CD4-positive, alpha-beta T cell treated with Interleukin-17A for 1 hour (primary cell): ENCODE data around the gene XYLT1.

Experiments
- DNase-seq: peaks from one replicate; pipeline ENCODE4 v3.0.0-alpha.2; 2020

Gene XYLT1

GRCh38 chr16:17457997-17458396 lies 12.8 kb downstream of the XYLT1 start:
- no peak for DNase-seq

DNA sequence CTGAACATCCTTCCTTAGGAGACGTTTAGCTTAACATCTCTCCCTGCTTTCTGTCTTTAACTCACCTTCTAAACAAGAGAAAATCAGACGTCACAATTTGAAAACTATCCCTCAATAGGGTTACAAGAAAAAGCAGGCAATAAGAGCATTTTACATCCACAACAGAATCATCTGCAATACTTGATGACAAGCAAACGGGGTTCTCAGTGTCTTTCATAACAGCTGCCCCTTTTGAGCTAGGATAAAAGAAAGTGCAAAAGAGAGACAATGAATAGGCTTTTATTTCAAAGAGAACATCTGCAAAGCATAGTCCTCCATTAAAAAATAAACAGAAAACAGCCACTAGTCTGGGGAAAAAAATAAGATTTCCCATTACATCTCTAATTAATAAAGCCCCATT lies 13.2 kb downstream of the XYLT1 start:
- DNase-seq: no peak

DNA sequence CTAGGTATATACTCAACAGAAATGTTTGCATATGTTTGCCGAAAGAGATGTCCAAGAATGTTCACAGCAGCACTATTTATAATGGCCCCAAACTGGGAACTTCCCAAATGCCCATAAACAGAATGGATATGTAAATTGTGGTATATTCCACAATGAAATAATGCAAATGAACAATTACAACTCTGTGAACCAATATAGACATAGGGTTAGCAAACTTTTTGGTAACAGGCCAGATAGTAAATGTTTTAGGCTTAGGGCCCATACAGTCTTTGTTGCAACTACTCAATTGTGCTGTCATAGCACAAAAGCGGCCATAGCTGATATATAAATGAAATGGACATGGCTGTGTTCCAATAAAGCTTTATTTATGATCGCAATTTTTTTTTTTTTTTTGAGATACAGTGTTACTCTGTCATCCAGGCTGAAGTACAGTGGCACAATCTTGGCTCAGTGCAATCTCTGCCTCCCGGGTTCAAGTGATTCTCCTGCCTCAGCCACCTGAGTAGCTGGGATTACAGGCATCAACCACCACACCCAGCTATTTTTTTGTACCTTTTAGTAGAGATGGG lies 16.5 kb downstream of the XYLT1 start:
- no peak for DNase-seq

DNA sequence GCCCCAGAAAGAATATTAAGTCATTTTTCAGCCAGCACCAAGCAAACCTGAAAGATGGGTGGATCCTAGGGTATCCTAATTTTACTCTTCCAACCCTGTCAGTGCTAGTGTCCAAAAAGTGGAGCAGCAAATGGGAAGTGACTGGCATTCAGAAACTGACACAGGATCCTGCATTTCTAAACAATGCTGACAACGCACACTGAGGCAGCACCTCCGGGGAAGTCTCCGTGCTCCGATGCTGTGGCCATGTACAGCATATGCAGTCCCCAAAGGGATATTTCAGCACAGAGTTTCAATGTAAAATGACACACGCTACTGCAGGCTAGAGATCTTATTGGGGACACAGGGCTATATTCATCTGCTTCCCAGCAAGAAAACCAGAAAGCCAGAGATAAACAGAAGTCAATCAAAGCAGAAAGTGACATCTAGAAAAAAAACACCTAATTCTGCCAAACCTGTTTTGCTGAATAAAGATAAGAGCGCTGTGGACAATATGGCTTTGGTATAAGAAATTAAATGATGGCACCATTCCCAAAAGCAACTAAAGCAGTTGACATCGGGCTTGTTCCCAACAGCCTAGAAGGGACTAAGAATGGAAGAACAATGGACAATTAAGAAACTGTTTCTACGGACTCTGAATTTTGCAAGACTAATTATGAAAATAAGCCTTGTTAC lies 17.3 kb downstream of the XYLT1 start:
- DNase-seq: no peak

DNA sequence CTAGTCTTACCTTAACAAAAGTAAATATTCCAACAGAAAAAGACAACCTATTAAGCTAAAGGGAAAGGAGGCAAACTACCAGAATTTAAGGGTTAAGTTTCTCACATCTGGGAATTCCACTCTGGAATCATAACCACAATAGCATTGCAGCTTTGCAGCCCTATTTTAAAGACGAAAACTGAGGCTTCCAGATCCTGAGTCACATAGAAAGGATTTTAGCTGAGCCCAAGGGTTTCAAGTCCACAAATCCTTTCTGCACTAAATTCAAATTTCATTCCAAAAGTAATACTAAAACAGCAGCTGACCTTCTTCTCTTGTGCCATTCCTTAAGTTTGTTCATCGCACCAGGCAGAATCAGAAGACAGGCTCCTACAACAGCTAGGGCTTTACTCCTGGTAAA lies 17.8 kb downstream of the XYLT1 start:
- no peak for DNase-seq

GRCh38 chr16:17451843-17452242 lies 18.9 kb downstream of the XYLT1 start:
- DNase-seq: peak; percentile 55

DNA sequence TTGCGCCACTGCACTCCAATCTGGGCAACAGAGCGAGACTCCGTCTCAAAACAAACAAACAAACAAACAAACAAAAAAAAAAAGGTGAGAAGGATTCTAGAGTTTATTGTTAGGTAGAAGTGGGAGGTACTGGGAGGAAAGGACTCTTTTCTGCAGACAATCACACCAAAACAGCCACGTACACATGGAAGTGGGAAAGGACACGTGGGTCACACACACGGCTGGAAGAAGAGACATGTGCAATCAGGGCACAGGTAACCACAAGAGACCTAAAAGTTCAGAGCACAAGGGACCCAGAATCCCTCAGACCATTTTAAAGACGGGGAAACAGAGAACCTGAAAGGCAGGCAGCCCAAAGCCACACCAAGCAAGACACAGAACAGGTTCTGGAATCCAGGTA lies 20.5 kb downstream of the XYLT1 start:
- no peak for DNase-seq

GRCh38 chr16:17448640-17449638 lies 21.8 kb downstream of the XYLT1 start:
- DNase-seq: peak; percentile 71

- no peak for DNase-seq
These were observed 23.6 kb downstream of the XYLT1 start for GRCh38 chr16:17447101-17447569.

DNA sequence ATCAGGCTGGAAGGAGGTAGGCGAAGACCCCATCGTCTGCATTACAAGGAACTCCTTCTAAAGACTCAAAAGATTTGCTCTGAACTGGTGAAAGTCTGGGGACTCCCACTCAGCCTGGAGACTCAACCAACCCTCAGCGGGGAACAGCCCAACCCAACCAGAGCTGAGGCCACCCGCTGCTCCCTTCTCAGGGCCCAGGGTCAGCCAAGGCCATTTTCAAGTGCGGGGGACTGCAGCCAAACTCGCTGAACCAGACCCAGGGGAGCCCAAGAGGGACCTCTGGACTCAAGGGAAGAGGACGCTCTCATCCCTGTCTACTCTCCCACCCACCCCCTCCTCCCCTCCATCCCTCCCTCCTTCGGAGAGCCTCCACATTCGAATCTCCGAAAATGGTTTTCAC lies 24.1 kb downstream of the XYLT1 start:
- DNase-seq: no peak

DNA sequence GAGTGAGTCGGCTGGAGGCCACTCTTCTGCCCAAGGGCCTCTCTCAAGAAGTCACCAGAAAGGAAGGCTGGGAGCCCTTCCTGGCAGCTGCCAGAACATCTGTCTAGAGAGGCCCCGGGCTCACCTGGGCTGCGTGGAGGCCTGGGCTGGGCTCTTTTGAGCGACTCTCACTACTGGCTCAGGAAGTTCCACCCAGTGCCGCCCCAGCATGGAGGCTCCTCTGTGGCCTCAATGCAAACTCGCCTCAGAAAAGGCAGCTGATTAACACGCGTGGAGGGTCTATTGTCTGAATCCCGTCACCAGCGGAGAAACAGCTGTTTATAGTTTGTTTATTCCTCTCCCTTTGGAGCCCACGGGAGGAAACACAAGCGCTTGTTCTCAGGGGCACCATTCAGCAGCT lies 25.3 kb downstream of the XYLT1 start:
- DNase-seq: no peak

GRCh38 chr16:17444658-17445057 lies 26.1 kb downstream of the XYLT1 start:
- DNase-seq: no peak

DNA sequence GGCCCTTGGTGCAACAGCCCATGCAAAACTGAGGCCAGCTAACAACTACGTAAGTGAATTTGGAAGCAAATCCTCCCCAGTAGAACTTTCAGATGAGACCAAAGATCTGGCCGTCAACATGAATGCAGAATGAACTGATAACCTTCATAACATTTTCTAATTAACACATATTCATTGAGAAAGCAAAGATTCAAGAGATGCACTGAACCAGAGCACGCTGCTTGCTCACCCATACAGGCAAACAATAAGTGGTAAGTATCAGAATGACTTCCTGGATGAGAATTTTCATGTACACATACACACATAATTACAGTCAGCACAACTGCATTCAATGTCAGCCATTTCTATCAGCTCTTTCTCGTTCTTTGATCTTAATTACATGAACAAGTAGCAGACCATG lies 30.6 kb downstream of the XYLT1 start:
- DNase-seq: no peak

GRCh38 chr16:17439580-17439979 lies 31.2 kb downstream of the XYLT1 start:
- DNase-seq: peak; percentile 41

- no peak for DNase-seq
These were observed 32.8 kb downstream of the XYLT1 start for GRCh38 chr16:17437981-17438380.

GRCh38 chr16:17437127-17437720 lies 33.5 kb downstream of the XYLT1 start:
- no peak for DNase-seq

DNA sequence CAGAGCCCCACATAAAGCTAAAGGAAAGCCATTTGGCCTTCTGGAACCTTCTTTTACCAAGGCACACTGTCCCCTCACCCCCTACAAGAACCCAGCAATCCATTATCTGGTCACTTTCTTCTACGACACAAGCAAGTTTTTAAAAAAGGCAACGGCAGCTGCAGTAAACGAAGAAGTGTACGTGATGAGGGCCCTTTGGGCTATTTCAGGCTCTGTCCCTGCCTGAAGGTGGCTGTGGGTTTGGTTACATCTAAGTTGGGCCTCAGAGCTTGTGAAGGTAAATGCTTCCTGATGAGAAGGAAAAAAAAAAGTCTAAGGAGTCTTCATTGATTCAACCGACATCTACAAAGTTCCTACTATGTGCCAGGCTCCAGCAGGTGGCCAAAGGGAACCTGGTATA lies 35.4 kb downstream of the XYLT1 start:
- DNase-seq: no peak

- DNase-seq: no peak
These were observed 36.9 kb downstream of the XYLT1 start for GRCh38 chr16:17433577-17434451.

GRCh38 chr16:17432901-17433576 lies 37.7 kb downstream of the XYLT1 start:
- no peak for DNase-seq

DNA sequence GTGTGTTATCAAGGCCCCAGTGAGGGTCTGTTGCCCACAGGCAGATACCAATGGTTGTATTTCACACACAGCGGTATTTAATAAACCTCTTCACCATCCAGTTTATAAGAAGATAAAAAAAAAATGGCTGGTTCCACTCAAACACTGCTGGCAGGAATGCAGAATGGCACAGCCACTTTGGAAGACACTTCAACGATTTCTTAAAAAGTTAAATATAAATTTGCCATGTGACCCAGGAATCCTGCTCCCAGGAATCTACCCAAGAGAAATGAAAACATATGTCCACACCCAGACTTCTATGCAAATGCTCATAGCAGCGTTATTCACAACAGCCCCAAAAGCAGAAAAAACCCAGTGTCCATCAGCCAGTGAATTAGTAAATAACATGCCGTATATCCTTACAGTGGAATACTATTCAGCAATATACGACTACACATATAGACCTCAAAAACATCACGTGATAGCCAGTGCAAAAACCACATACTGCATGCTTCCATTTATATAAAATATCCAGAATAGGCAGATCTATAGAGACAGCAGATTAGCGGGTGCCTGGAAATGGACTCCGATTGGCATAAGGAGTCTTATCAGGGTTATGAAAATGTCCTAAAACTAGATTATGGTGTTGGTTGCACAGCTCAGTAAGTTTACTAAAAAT lies 38.7 kb downstream of the XYLT1 start:
- no peak for DNase-seq

GRCh38 chr16:17431012-17431411 lies 39.7 kb downstream of the XYLT1 start:
- DNase-seq: no peak
